Kidney glomerular epithelial cell (primary cell): ENCODE results near the gene DTX4.

Experiments used
- DNase-seq: peaks from one replicate; lab custom pipeline; 2025; lab: John Stamatoyannopoulos, UW

The DTX4 gene

DNA sequence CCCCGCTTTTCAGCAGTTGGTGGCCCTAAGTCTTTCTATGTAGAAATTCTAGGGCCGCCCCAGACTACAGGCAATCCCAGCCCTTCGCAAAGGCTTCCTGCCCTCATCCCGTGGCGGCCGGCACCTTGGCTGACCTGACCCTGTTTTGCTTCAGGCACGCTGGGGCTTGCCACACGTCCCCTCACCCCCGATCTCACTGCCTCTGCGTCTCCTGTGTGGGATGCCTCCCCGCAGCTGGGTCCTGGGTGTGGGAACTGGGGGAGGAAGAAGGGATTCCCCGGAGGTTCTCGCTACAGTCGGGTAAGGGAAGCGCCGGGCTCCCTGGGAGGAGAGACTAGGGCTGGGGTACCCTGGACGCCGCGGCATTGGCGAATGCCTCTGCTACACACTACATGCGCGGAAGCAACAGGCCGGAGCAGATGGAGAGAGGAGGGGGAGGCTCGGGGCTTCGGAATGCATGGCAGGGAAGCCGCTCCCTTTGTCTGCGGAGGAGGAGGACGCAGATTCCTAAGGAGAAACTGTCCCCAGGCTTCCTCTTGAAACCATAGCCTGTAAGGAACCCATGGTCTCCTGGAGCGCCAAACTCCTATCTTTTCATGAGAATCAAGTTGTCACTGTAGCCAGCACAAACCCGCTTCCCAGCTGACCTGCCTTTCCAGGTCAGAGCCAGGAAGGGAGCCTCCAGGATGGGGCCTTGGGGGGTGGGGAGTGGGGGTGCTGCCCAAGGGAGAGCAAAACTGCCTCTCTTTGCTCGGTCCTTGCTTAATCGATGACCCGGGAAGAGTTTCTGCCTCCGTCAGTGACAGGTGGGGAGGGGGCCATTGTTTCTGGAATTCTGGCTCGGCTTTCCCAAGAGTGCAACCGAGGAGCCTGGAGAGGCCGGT is 1.4 kb downstream of the DTX4 start:
- peak; percentile 46 for DNase-seq

DNA sequence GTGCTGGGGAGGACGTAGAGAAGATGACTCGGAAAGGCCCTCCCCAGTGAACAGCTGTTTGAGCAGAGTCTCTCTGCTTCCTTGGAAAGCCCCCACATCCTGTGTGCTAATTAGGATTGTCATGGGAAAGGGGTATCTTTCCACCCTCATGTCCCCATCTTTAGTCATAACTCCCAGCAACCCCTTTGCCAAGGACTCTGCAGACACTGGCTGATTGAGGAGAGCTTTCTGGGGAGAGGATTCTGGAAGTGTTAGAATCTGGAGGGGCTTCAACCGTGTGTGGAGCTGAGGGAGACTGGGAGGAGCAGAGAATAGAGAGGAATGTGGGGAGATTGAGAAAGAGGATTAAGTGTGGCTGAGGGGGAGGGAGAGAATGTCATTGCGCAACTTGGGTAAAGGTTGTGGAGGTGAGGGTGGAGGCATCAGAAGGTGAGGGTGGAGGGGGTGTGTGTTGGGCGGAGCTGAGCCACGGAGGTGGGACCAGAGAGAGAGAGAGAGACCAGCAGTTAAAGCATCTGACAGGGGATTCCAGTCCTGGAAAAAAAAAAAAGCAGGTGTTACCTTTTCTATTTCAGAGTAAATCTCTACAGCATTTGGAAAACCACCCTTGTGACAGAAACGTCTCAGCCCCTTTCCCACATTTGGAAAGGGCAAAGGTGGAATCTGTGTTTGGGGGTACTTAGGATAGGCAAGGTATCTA is 2.2 kb downstream of the DTX4 start:
- peak; percentile 36 for DNase-seq

DNA sequence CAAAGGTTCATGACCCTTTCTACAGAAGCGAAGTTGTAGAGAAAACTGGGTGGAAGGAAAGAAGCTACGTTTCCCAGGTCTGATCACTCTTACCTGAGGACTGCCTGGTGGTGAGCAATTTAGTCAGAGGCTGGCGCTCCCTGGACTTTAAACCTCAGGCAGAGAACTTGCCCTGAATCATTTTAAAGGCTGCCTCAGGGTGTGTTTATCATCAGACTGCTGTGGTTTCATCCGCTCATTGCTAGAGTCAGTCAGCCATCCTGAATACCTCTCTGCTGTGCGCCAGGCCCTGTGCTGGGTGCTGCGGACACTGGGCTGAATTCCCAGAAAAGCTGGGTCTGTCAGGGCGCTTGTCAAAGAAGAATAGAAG is 2.7 kb downstream of the DTX4 start:
- peak; percentile 70 for DNase-seq

DNA sequence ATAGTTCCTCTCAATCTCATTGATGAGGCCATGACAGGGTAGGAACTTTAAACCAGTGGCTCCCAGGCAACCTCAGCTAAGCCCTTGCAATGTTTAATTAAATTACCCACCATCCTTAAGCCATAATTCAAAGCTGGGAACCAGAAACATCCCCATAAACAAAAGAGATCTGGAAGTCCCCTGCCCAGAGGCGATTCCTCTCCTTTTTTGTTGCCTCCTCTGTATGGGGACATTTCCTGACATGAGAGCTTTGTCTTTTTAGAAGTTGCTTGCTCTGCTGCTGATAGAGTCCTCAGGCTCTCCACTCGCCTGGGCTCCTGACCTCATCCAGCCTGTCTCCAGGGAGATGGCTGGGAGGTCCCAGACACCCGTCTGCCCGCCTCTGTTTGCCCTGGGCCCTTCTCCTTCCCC is 3.2 kb downstream of the DTX4 start:
- no peak for DNase-seq

DNA sequence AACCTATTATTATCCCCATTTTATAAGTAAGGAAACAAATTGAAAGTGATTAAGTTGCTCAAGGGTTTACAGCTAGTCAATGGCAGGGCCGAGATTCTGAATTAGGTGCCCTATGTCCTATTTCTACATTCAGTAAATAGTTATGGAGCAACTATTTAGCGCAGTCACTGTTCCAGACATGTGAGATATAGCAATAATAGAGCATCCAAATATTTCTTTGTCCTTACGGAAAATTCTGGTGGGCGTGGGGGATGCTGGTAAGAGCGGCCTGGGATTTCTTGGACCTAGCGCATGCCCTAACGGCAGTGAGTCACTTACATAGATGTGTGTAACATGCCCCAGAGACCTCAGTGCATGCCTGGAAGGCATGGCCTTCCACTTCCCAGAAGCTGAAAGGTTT is 4.4 kb downstream of the DTX4 start:
- DNase-seq = no peak

DNA sequence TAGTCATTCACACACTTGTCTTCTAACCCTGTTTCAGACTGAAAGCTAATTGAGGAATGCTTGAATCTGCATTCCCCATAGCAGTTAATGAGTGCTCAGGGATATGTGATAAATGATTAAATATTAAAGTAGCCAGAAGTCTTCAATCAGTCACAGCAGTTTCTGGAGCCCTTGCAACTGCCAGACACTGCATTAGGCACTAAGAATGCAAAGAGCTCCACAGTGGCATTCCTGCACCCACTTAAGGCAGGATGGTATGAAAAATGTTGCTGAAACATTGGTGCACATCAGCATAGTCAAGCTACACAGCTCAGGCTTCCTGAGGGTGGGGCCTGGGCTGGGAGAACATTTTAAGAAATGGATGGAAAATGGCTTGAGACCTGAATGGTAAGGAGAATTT is 6.5 kb downstream of the DTX4 start:
- DNase-seq = no peak

DNA sequence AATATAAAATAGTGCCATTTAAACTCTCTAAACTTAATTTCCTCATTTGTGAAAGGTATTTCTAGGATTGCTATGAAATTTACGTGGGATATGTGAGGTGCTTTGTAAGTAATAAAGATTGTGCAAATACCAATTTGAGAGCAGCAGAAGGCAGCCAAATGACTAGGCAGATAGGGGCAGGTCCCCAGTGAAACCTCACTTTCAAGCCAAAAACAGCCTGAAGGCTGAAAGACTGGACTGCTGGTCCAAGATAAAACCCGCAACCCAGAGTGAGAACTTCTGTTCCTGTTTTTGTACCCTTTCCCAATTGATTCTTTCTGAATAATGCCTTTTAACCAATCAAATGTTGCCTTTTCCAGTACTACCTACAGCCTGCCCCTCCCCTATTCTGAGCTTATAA is 7.2 kb downstream of the DTX4 start:
- DNase-seq = no peak

DNA sequence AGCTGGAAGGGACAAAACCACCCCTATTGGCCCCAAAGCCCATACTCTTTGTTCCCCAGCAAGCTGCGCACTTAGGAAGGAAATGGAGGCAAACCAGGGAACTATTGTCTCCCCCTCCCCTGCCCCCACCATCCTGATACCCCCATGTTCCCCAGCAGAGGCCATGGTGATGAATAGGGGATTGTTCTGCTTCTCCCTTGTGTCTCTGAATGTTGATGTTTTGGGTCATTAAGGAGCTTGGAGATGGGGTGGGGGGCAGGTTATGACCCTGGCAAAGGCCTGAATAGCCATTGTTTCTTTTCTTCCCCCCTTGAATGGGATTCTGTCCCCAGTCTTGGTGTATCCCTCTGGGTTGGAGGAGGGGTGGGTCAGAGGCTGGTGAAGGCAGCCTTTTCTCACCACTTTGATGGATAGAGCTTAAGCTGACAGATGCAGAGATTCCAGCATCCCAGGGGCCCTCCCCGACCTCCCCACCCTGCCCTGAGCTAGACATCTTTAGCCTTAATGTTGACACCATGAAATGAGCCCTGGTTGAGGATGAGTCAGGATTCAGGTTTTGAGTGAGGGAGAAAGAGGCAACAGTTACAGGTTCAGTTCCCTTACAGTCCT is 8.3 kb downstream of the DTX4 start:
- DNase-seq = no peak

DNA sequence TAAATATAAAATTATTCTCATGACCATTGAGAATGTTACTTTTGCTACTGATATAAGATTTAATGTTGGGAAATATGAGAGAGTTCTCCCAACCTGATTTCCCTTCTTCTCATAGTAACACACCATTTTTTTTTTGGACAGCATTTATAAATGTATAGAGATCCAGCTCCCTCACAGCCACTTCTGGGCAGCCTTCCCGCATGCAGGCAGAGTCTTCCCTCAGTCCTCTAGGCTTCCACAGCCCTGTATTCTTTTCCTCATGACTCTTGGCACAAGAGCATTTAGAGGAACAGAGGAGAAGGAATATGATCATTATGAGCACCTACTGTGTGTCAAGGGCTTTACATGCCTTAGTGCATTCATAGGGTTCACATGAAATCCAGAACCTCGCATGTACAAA is 9.0 kb downstream of the DTX4 start:
- DNase-seq = no peak

DNA sequence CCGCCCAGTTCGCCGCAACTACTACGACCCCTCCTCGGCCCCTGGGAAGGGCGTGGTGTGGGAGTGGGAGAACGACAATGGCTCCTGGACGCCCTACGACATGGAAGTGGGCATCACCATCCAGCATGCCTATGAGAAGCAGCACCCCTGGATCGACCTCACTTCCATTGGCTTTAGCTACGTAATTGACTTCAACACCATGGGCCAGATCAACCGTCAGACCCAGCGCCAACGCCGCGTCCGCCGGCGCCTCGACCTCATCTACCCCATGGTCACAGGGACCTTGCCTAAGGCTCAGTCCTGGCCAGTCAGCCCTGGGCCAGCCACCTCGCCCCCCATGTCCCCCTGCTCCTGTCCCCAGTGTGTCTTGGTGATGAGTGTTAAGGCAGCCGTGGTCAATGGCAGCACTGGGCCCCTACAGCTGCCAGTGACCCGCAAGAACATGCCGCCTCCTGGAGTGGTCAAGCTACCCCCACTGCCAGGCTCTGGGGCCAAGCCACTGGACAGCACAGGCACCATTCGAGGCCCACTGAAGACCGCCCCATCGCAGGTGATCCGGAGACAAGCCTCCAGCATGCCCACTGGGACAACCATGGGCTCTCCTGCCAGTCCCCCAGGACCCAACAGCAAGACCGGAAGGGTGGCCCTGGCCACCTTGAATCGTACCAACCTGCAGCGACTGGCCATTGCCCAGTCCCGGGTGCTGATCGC is 10.0 kb downstream of the DTX4 start:
- no peak for DNase-seq

DNA sequence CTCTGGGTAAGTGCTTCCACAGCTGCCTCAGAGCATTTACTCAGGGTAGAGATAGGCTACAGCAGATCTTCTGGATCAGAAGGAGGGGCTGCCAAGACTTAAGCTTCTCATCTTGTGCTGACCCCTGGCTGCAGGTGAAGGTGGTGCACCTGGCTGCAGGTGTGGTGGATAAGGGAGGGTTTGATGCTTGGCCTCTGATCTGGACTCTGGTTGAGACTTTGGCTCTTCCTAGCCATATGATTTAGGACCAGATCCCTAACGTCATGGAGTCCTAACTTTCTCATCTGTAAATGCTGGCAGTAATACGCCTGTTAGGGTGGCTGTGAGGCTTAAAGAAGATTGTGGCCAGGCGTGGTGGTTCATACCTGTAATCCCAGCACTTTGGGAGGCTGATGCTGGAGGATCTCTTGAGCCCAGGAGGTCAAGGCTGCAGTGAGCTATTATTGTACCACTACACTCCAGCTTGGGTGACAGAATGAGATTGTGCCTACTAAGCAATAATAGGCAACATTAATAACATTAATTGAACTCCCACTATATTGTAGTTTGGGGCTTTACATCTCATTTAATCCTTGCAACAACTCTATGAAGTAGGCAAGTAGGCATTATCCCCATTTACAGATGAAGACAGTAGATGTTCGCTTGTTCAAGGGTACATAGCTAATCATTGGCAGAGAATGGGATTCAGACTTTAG is 10.7 kb downstream of the DTX4 start:
- DNase-seq = no peak

DNA sequence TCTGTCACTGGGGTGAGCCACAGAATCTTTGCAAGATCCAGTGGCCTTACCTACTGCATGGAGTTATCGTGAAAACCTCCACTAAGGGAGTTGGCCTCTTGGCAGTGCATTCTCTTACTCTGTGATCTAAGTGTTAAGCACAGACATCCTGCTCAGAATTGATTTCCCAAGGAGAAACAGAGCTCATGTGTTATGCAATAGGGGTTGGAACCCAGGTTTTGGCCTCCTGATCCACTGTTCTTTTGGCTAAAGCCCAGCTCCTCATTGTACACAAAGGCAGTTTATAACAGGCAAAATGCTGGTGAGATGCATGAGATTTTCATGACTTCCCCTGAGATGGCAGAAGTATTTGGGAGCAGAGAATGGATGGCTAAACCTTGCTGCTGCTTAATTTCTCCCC is 11.8 kb downstream of the DTX4 start:
- no peak for DNase-seq

DNA sequence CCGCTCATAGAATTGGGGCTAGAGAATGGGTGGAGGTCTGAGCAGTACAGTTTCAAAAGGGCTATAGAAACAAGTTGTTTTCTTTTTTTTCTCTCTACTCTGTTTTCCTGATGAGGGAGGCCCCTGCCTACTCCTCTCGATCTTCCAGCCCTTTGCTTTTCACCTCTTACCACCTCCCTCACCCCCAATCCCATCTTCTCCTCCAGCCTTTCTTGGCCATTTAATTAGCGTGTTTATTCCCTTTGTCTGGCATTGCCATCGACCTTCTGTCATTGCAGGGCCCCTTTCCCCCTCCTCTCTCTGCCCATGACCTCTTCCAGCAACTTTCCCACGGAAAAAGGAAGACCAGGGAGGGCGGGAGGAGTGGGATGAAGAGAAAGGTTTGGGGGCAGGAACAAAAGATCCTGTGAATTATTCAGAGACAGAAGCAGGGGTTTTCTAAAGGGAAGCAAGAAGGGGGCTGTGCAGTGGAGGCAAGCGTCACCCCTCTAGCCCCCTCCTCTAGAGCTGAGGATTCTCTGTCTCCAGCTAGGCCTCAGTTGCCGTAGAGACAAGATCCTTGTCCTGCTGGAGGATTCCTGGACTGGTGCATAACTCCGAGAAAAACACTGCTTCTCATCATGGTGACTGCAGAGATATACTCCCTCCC is 12.9 kb downstream of the DTX4 start:
- no peak for DNase-seq

DNA sequence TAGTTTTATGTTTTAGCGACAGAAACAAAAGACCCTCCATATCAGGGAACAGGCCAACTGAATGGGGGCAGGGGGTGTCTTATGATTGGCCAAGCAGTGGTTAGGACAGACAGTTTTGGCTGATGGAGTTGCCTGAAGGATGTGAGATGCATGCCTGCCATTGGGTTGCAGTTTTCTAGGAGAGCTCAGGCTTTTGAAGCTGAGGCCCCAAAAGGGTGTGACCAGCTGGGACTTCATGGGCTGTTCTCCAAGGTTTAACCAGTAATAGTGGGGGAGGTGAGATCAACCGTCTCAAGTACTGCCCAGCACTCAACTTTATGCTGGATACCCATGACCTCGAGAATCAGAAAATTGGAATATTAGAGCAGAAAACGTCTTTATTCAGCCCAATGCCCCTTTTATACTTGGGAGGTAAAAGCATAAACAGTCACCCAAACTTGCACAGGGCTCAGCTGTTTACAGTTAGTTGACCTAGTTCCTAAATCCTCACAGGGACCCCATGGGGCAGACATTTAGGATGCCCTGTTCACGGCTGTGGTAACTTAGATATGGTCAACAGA is 13.5 kb downstream of the DTX4 start:
- DNase-seq = no peak

DNA sequence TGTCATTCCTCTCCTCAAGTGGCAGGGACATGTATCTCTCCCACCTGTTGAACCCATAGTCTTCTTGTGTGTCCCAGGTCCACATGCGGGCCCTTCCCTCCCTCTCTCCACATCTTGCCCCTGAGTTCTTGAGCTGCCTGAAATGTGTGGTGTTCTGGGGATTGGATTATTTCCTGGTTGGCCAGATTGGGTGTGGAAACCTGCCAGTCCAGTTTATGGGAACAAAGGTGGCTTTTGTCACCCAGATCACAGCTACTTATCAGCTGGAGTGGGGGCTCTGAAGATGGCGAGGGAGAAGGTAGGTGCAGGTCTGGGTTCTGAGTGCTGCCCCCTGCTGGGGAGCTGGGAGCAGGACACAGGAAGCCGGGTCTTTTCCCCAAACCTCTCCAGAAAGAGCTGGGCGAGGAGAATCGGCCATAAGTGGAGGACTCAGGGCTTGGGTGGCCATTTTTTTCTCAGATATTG is 14.2 kb downstream of the DTX4 start:
- DNase-seq = no peak

DNA sequence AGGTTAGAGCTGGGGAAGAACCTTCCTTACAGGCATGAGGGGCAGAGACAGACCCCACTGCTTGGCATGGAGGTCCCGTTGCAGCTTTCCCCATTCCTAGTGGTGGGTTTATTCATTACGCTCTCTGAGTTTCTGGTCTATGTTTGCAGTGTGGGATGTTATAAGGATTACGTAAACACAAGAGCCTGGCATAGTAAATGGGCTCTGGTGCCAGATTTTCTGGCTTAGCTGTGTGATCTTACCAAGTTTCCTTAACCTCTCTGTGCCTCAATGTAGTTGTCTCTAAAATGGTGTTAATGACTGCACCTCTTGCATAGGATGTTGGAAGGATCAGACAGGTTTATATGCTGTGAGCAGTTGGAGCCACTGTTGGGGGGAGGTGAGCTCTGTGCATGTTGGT is 15.1 kb downstream of the DTX4 start:
- DNase-seq = no peak

DNA sequence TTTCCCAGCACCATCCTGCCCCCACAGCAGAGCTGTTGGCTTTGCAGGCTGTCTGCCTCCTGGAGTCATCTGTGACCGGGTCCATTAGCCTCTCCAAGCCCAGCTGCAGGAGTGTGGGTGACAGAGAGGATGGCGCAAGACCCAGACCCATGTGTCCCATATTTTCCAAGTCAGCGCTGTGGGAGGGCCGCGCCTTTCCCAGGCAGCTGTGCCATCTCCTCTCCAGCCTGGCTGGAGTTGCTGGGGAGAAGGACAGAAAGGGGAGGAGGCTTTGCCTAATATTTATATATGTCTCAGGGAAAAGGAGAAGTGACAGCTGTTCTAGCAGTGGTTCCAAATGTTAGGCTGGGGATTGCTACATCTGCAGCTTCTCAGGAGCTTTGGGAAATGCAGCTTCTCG is 15.7 kb downstream of the DTX4 start:
- DNase-seq = no peak

DNA sequence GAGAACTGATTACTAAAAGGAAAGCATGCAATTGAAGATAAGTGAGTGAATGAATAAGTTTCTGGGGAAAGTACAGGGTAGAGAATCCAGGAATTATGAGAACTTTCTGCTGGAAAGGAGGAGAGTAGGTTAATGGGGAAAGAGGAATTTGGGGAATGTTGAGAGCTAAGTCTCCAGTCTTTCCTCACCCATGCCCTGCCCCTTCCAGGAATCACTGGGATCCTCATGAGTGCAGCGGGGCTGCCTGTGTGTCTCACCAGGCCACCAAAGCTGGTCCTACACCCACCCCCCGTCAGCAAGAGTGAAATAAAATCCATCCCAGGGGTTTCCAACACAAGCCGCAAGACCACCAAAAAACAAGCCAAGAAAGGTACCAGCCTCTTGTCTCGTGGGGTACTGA is 17.0 kb downstream of the DTX4 start:
- no peak for DNase-seq

DNA sequence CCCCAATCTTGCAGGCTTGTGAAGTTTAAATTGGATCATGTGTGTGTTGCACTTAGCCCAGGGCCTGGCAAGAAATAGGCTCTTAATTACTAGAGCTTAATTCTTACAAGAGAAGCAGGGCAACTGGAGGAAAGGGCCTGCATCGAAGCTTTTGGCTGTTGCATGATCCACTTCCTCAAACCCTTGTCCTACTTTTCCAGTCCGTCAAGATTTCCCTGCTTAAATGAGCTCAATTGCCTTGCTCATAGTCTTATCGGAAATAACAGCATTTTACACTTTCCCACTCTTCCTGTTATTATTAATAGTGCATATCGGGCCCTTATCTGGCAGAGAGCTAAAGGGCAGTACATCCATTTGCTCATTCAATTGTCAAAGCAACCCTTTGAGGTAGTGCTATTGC is 18.1 kb downstream of the DTX4 start:
- no peak for DNase-seq

DNA sequence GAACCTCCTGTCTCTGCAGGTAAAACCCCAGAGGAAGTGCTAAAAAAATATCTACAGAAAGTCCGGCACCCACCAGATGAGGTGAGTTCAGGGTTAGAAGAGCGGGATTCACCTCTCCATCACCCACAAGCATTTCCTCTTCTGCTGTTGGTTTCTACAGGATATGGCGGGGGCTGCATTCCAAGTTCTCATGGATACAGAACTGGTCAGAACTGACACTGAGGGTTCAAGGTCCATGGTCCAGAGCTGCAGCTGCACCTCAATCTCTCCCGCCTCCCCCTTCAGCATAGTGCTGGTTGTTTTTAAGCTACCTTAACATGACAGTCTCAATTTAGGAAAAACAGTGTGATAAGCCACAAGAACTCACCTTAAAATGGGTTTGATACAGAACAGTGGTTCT is 19.2 kb downstream of the DTX4 start:
- no peak for DNase-seq

DNA sequence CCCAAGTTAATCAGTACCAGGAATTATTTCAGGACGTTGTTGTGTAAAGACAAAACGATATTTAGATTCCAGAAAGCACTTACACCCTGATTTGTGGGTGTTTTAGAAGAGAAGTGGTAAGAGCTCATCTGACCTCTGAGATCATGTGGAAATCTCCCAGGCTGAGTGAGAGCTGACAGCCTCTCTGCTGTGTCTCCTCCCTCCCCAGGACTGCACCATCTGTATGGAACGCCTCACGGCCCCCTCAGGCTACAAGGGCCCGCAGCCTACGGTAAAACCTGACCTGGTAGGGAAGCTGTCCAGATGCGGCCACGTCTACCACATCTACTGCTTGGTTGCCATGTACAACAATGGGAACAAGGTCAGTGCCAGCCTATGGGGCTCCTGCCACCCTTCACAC is 20.0 kb downstream of the DTX4 start:
- no peak for DNase-seq
